H1 (cell line): ENCODE measurements around the gene TNFSF12. TPM values are rescaled to one million over a fixed set of nuclear protein-coding genes. Genes with fewer than 3 reads are reported as not detected.

Experiments used
- CTCF ChIA-PET: fragments of 300-600 bp; sonication (Branson Sonifier 250); formaldehyde crosslinking; loops from one replicate; lab custom pipeline; 2021; ENCODE audit not compliant: partially characterized antibody; lab: Charles Lee
- POLR2A ChIA-PET: fragments of 300-600 bp; sonication (Branson Sonifier 250); formaldehyde crosslinking; loops from one replicate; lab custom pipeline; 2021; ENCODE audit warnings: inconsistent platforms; ENCODE audit not compliant: partially characterized antibody; lab: Charles Lee
- DNase-seq, 2 experiments: peaks; one replicate each; pipeline versions ENCODE4 v3.0.0 to v3.0.0-alpha.2; 2010 to 2022; ENCODE audit warnings: low spot score in 2 of 2, low read depth in 1 of 2, mixed read lengths in 1 of 2
- FAIRE-seq: peaks from 2 replicates; lab custom pipeline; 2011; peaks lifted over from hg19 to GRCh38; lab: Jason Lieb, UNC
- H2AFZ ChIP-seq: 2 replicates; pipeline ENCODE4 v1.8.1; 2012; ENCODE audit warnings: low read length, inconsistent platforms
- H2AK5ac ChIP-seq: 2 replicates; pipeline ENCODE4 v1.6.1; 2013; ENCODE audit warnings: low read depth, low read length
- H2BK120ac ChIP-seq: replicated peaks from 2 replicates; pipeline ENCODE3; 2013; ENCODE audit warnings: low read depth, low read length, inconsistent platforms
- H2BK12ac ChIP-seq: 2 replicates; pipeline ENCODE4 v1.6.1; 2013; ENCODE audit warnings: low read depth, low read length
- H2BK15ac ChIP-seq: 2 replicates; pipeline ENCODE4 v1.6.1; 2013; ENCODE audit warnings: low read length
- H2BK20ac ChIP-seq: 2 replicates; pipeline ENCODE4 v1.6.1; 2013; ENCODE audit warnings: low read length
- H2BK5ac ChIP-seq: 2 replicates; pipeline ENCODE4 v1.6.1; 2013; ENCODE audit warnings: low read depth, low read length
- H3K14ac ChIP-seq: 2 replicates; pipeline ENCODE4 v1.6.1; 2013; ENCODE audit warnings: inconsistent platforms; ENCODE audit not compliant: insufficient read length
- H3K18ac ChIP-seq: 2 replicates; pipeline ENCODE4 v1.6.1; 2013; ENCODE audit warnings: low read length; ENCODE audit errors: extremely low read depth
- H3K23ac ChIP-seq: 2 replicates; pipeline ENCODE4 v1.6.1; 2013; ENCODE audit warnings: inconsistent platforms; ENCODE audit not compliant: insufficient read length
- H3K23me2 ChIP-seq: 2 replicates; pipeline ENCODE4 v1.6.1; 2013; ENCODE audit warnings: low read depth, low read length
- H3K27ac ChIP-seq: 2 replicates; pipeline ENCODE4 v1.6.1; 2011; ENCODE audit warnings: low read depth, low read length, inconsistent platforms
- H3K27me3 ChIP-seq, 4 experiments: replicated peaks in 1 of 4; 1 replicate in 1 of 4; 2 replicates in 3 of 4; pipeline versions ENCODE4 v1.6.1 to v1.8.1; 2011 to 2013; ENCODE audit warnings: low read length in 3 of 4, mild to moderate bottlenecking in 3 of 4, inconsistent platforms in 2 of 4, mixed read lengths in 2 of 4, moderate library complexity in 1 of 4; ENCODE audit not compliant: control insufficient read depth in 3 of 4, insufficient read depth in 3 of 4; ENCODE audit errors: extremely low read depth in 1 of 4
- H3K36me3 ChIP-seq, 4 experiments: 2 replicates each; pipeline versions ENCODE4 v1.6.1 to v1.8.1; 2011 to 2013; ENCODE audit warnings: mild to moderate bottlenecking in 4 of 4, low read length in 3 of 4, moderate library complexity in 2 of 4, control low read depth in 1 of 4, inconsistent platforms in 1 of 4; ENCODE audit not compliant: insufficient read depth in 4 of 4, control insufficient read depth in 2 of 4
- H3K4ac ChIP-seq: replicated peaks from 2 replicates; pipeline ENCODE3; 2013; ENCODE audit warnings: low read length, low read depth, mixed read lengths, inconsistent platforms; ENCODE audit not compliant: insufficient read length
- H3K4me1 ChIP-seq, 4 experiments: replicated peaks in 1 of 4; 1 replicate in 1 of 4; 2 replicates in 3 of 4; pipeline versions ENCODE4 v1.6.1 to v1.8.1; 2011 to 2013; ENCODE audit warnings: low read length in 3 of 4, inconsistent platforms in 2 of 4, mixed read lengths in 1 of 4; ENCODE audit not compliant: insufficient read depth in 4 of 4, control insufficient read depth in 3 of 4
- H3K4me2 ChIP-seq, 2 experiments: 2 replicates each; pipeline versions ENCODE4 v1.6.1 to v1.8.1; 2011 to 2013; ENCODE audit warnings: low read depth in 2 of 2, low read length in 2 of 2, control low read depth in 1 of 2, inconsistent platforms in 1 of 2, mild to moderate bottlenecking in 1 of 2; ENCODE audit not compliant: insufficient read depth in 1 of 2
- H3K4me3 ChIP-seq, 4 experiments: fragments of 200-600, 300-600 bp in 1 of 4; sonication (generic), shearing (Covaris generic), sonication (Bioruptor Twin) in 1 of 4; 2 replicates each; pipeline versions ENCODE4 v1.5.1 to v1.8.1; 2011 to 2016; ENCODE audit warnings: low read length in 4 of 4, low read depth in 3 of 4, control low read depth in 2 of 4, inconsistent platforms in 2 of 4, mild to moderate bottlenecking in 2 of 4, mixed read lengths in 1 of 4, moderate library complexity in 1 of 4; ENCODE audit not compliant: insufficient read depth in 2 of 4; ENCODE audit errors: extremely low read depth in 1 of 4
- H3K56ac ChIP-seq: replicated peaks from 2 replicates; pipeline ENCODE3; 2013; ENCODE audit warnings: low read depth, mild to moderate bottlenecking, mixed read lengths, low read length, inconsistent platforms; ENCODE audit not compliant: insufficient read length
- H3K79me1 ChIP-seq: 2 replicates; pipeline ENCODE4 v1.6.1; 2013; ENCODE audit warnings: low read depth, low read length, control low read depth
- H3K79me2 ChIP-seq, 2 experiments: 2 replicates each; pipeline versions ENCODE4 v1.6.1 to v1.8.1; 2012 to 2013; ENCODE audit warnings: low read length in 2 of 2, mild to moderate bottlenecking in 2 of 2, inconsistent platforms in 1 of 2; ENCODE audit not compliant: insufficient read depth in 2 of 2, control insufficient read depth in 1 of 2
- H3K9ac ChIP-seq, 4 experiments: replicated peaks in 1 of 4; 1 replicate in 1 of 4; 2 replicates in 3 of 4; pipeline versions ENCODE4 v1.6.1 to v1.8.1; 2011 to 2013; ENCODE audit warnings: low read depth in 3 of 4, low read length in 3 of 4, control low read depth in 2 of 4, mild to moderate bottlenecking in 2 of 4, moderate library complexity in 2 of 4, inconsistent platforms in 1 of 4; ENCODE audit errors: extremely low read depth in 1 of 4
- H3K9me3 ChIP-seq, 2 experiments: 2 replicates each; pipeline versions ENCODE4 v1.6.1 to v1.8.1; 2012 to 2013; ENCODE audit warnings: mild to moderate bottlenecking in 2 of 2, moderate library complexity in 2 of 2, control low read depth in 1 of 2, inconsistent platforms in 1 of 2, low read depth in 1 of 2, low read length in 1 of 2, mixed read lengths in 1 of 2; ENCODE audit not compliant: insufficient read depth in 2 of 2
- H4K20me1 ChIP-seq, 2 experiments: replicated peaks in 1 of 2; 2 replicates each; pipeline versions ENCODE3 to v1.8.1; 2011 to 2013; ENCODE audit warnings: inconsistent platforms in 2 of 2, low read length in 2 of 2, mild to moderate bottlenecking in 1 of 2; ENCODE audit not compliant: insufficient read depth in 2 of 2, control insufficient read depth in 1 of 2
- H4K5ac ChIP-seq: 2 replicates; pipeline ENCODE4 v1.6.1; 2013; ENCODE audit warnings: low read length, low read depth, mixed read lengths, inconsistent platforms; ENCODE audit not compliant: insufficient read length
- H4K8ac ChIP-seq: 2 replicates; pipeline ENCODE4 v1.8.0; 2013; ENCODE audit warnings: mild to moderate bottlenecking, moderate library complexity, low read length, inconsistent platforms; ENCODE audit not compliant: insufficient read depth; ENCODE audit errors: extremely low read depth
- H4K91ac ChIP-seq: replicated peaks from 2 replicates; pipeline ENCODE3; 2013; ENCODE audit warnings: low read length, mixed read lengths, inconsistent platforms; ENCODE audit not compliant: insufficient read length
- CHD2 ChIP-seq: IDR thresholded peaks from 2 replicates; pipeline ENCODE4 v1.6.1; 2012; ENCODE audit warnings: low read length, improper control_type of control experiment
- EGR1 ChIP-seq: IDR thresholded peaks from 2 replicates; pipeline ENCODE4 v1.6.1; 2011; ENCODE audit warnings: low read depth, low read length, borderline replicate concordance
- FOSL1 ChIP-seq: IDR thresholded peaks from 2 replicates; pipeline ENCODE4 v1.6.1; 2011; ENCODE audit warnings: mild to moderate bottlenecking, low read depth, low read length, moderate library complexity; ENCODE audit not compliant: insufficient read depth
- POLR2A ChIP-seq, 2 experiments: IDR thresholded peaks; 1 replicate in 1 of 2; 2 replicates in 1 of 2; pipeline ENCODE4 v1.6.1; 2011; ENCODE audit warnings: low read depth in 2 of 2, low read length in 2 of 2, mild to moderate bottlenecking in 2 of 2; ENCODE audit errors: control extremely low read depth in 1 of 2
- POLR2AphosphoS5 ChIP-seq: IDR thresholded peaks from 2 replicates; pipeline ENCODE4 v1.6.1; 2011; ENCODE audit warnings: low read depth, low read length
- SIN3A ChIP-seq, 2 experiments: IDR thresholded peaks in 1 of 2; conservative IDR thresholded peaks in 1 of 2; 2 replicates each; pipeline ENCODE4 v1.6.1; 2011 to 2012; ENCODE audit warnings: low read length in 2 of 2, improper control_type of control experiment in 1 of 2, low read depth in 1 of 2, mild to moderate bottlenecking in 1 of 2
- TAF7 ChIP-seq: optimal IDR thresholded peaks from 2 replicates; pipeline ENCODE3; 2011; ENCODE audit warnings: low read depth, mild to moderate bottlenecking, inconsistent platforms, low read length, moderate library complexity, borderline replicate concordance
- WGBS, 2 experiments: shearing (Covaris generic) in 1 of 2; methylation state at CpG; one replicate each; pipeline versions ENCODE4 v1.1.6 to v1.1.7; 2013 to 2015; ENCODE audit warnings: low lambda C conversion rate in 2 of 2, mixed read lengths in 2 of 2, inconsistent platforms in 1 of 2, low coverage in 1 of 2, missing lambda C conversion rate in 1 of 2; ENCODE audit not compliant: insufficient replicate concordance in 2 of 2, insufficient coverage in 1 of 2, insufficient read length in 1 of 2; ENCODE audit errors: extremely low coverage in 1 of 2, missing lambda C conversion rate in 1 of 2; 5-methylcytosine and 5-hydroxymethylcytosine counted together
- polyA plus RNA-seq, 7 experiments: library from polyadenylated mRNA; depleted of rRNA in 3 of 7; stranded (reverse) in 5 of 7; unstranded in 2 of 7; fragments of >200 nt in 5 of 7; fragments of 200-250 nt in 2 of 7; gene quantifications; 1 replicate in 5 of 7; 2 replicates in 1 of 7; 4 replicates in 1 of 7; pipeline versions ENCODE4 v1.2.1 to v1.2.3, GENCODE V29; 2011 to 2013; ENCODE audit warnings: missing spikeins in 2 of 7, mixed read lengths in 2 of 7
- total RNA-seq: library from RNA; stranded (reverse); fragmentation: NEBNext Ultra II Directional; extraction: Animal tissue kit (Norgen Biotek cat#: 25700); gene quantifications from 2 replicates; pipeline ENCODE4 v1.2.1, GENCODE V29; 2021

The TNFSF12 gene
- total and polyA plus RNA-seq, 2 of the 8 experiments (the other 6 are each of a cell fraction or from before 2014, with no cell fraction given): 7.2 to 9.6 TPM

DNA sequence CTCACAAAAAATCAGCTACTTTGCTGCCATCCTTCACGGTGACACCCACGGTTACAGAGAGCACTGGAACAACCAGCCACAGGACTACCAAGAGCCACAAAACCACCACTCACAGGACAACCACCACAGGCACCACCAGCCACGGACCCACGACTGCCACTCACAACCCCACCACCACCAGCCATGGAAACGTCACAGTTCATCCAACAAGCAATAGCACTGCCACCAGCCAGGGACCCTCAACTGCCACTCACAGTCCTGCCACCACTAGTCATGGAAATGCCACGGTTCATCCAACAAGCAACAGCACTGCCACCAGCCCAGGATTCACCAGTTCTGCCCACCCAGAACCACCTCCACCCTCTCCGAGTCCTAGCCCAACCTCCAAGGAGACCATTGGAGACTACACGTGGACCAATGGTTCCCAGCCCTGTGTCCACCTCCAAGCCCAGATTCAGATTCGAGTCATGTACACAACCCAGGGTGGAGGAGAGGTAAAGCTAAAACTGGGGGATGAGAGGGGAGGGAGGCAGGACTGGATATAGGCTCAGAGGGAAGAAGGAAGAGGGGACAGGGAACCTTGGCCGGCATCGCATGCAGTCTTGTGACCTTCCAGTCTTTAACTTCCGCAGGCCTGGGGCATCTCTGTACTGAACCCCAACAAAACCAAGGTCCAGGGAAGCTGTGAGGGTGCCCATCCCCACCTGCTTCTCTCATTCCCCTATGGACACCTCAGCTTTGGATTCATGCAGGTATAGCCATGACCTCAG is 31.2 kb downstream of the TNFSF12 start:
- H3K4me1 ChIP-seq: peaks cover 1 to 16% (median 7%) of the 10 kb centered on the region in 4 experiments; a peak in 6 of 7 replicates
- H3K23ac ChIP-seq: no peak overlapping the region
- peaks cover 7% of the 10 kb centered on the region; the same call in 1 of the 2 replicates for H3K79me1 ChIP-seq
- 89% methylated on average over 12 of the region's 12 CpGs; no CpG with 5 or more reads in 1 of the 2 experiments for WGBS, 2 experiments
- peaks cover 4 to 14% of the 10 kb centered on the region in 2 experiments; a peak in 2 of 4 replicates for H3K79me2 ChIP-seq
- no peak overlapping the region for H2BK120ac ChIP-seq
- H3K9ac ChIP-seq: no peak overlapping the region
- peak overlapping the region; percentile 56 for H2BK5ac ChIP-seq
- H3K4me3 ChIP-seq: no peak overlapping the region
- H3K36me3 ChIP-seq: peaks cover 30 to 41% (median 36%) of the 10 kb centered on the region in 4 experiments
- H3K27me3 ChIP-seq: no peaks in the 10 kb centered on the region
- no peak overlapping the region for H3K14ac ChIP-seq
- H2BK12ac ChIP-seq: peak overlapping the region; percentile 17; the same call in 1 of the 2 replicates
- no peak overlapping the region for H4K5ac ChIP-seq
- H3K9me3 ChIP-seq: no peaks in the 10 kb centered on the region
- H3K4me2 ChIP-seq: no peak overlapping the region
- POLR2A ChIA-PET: interaction anchor here (0.7 to 37.5 kb wide), 19 partner anchors 2 to 338 kb away, joined by 3 to 1144 read pairs (median 5); partner anchors contain the start of genes ATP1B2, CD68, FXR2 and GABARAP
- no peak overlapping the region for H4K8ac ChIP-seq
- peak overlapping the region; percentile 40; the same call in 1 of the 2 replicates for H2BK20ac ChIP-seq
- no peak overlapping the region; the same call in 1 of the 2 replicates for H2AK5ac ChIP-seq
- H3K4ac ChIP-seq: no peak overlapping the region
- no peak overlapping the region for H3K18ac ChIP-seq
- DNase-seq (peak in 1 of 2 experiments; percentile 53), FAIRE-seq (no peak)
- no peak overlapping the region for H4K91ac ChIP-seq
- peaks cover 15 to 17% of the 10 kb centered on the region in 2 experiments for H4K20me1 ChIP-seq
- H2BK15ac ChIP-seq: 0 out of 2 replicates have a peak overlapping the region, but pooled peaks have one; percentile 63
- H3K27ac ChIP-seq: peak overlapping the region; percentile 18
- H2AFZ ChIP-seq: no peak overlapping the region
- H3K56ac ChIP-seq: no peak overlapping the region
- TF ChIP-seq EGR1 (peak; percentile 33; the same call in 1 of the 2 replicates), POLR2AphosphoS5 (peak; percentile 90), FOSL1 (0 out of 2 replicates have a peak, but pooled peaks have one; percentile 42), SIN3A (conservative IDR thresholded peaks at IDR 0.05 in 1 of 2, IDR thresholded peaks at IDR 0.05 in 1 of 2; ENCODE audit: low read depth in 1 of 2, low read length in 2 of 2) (no peak), POLR2A (IDR thresholded peaks at IDR 0.05; ENCODE audit: control extremely low read depth in 1 of 2, low read depth in 2 of 2, low read length in 2 of 2) (peak in 1 of 2 experiments; percentile 70; a peak in 1 of 3 replicates), TAF7 (peak; percentile 1), CHD2 (no peak)
- CTCF ChIA-PET: interaction anchor here (1.1 to 3.0 kb wide), 7 partner anchors 9 to 108 kb away, joined by 4 to 17 read pairs (median 10); partner anchors contain the start of genes SOX15, TP53 and WRAP53
- peaks cover 11% of the 10 kb centered on the region; the same call in 1 of the 2 replicates for H3K23me2 ChIP-seq
